GM18526 (cell line): ENCODE measurements around the gene EHD3.

Source experiments
- POLR2A ChIP-seq: IDR thresholded peaks from 3 replicates; pipeline ENCODE4 v1.6.1; 2011; ENCODE audit not compliant: insufficient read length; ENCODE audit errors: extremely low read depth

Gene EHD3

DNA sequence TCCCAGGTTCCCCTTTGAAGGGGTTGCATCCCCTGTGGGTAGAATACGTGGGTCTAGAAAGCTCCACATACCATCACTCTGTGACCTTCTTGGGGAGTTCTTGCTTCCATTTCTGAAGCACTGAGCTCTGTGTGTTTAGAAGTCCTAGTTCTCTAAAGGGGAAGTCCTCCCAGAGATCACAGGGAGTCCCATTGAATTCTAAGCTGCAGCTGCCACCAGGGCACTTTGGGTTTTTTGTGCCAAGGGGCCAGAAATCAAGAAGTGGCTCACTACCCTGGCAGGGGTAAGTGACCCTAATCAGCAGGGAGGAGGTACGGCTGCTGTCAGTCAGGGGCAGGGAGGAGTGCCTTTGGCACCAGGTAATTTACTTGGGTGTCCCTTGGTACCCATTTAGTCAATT lies 70.9 kb downstream of the EHD3 start:
- TF ChIP-seq POLR2A, result no peak

GRCh38 chr2:31312898-31313297 lies 78.9 kb downstream of the EHD3 start:
- no peak for TF ChIP-seq POLR2A

GRCh38 chr2:31314761-31315160 lies 80.8 kb downstream of the EHD3 start:
- TF ChIP-seq POLR2A, result no peak

DNA sequence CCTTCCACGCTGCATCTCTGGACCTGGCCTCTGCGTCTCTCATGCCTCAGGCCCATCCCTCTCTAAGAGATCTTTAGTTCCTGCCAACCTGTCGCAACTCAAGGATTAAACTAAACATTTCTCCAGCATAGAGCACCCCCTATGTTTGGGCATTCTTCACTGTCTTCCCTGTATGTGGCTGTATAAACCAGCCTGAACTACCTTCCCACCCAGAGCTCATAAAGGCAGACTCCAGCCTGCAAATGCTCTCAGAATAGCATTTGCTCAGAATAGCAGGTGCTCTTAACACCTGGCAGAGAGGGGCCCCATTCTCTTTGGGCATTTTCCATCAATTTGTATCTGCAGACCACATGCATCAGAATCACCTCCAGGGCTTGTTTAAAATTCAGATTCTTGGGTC lies 83.4 kb downstream of the EHD3 start:
- TF ChIP-seq POLR2A, result no peak

- TF ChIP-seq POLR2A, result no peak
Observed at GRCh38 chr2:31318361-31319336, 84.7 kb downstream of the EHD3 start.
